K562 (cell line): ENCODE measurements around the gene HAUS2. TPM values are rescaled to one million over a fixed set of nuclear protein-coding genes. Genes with fewer than 3 reads are reported as not detected.

Experiments
- HNRNPK ChIP-seq: fragments of 200-400 bp; formaldehyde crosslinking; IDR thresholded peaks from one replicate; pipeline ENCODE4 v1.6.1; 2018; ENCODE audit warnings: mild to moderate bottlenecking, low read depth, low read length; ENCODE audit not compliant: poor library complexity, severe bottlenecking
- MITF ChIP-seq: IDR thresholded peaks from 2 replicates; pipeline ENCODE4 v1.6.1; 2014; ENCODE audit warnings: antibody characterized with exemption
- MYC ChIP-seq, 2 experiments: fragments of 250-450 bp in 1 of 2; sonication (Bioruptor Pico) in 1 of 2; IDR thresholded peaks; 2 replicates each; pipeline versions ENCODE4 v1.5.1 to v1.6.1; 2012 to 2021; ENCODE audit warnings: low read depth in 2 of 2, borderline replicate concordance in 1 of 2, improper control_type of control experiment in 1 of 2, low read length in 1 of 2, mild to moderate bottlenecking in 1 of 2, moderate library complexity in 1 of 2
- NCOA2 ChIP-seq, 2 experiments: fragments of 450-650 bp; IDR thresholded peaks; 2 replicates each; pipeline ENCODE4 v1.6.1; 2018; ENCODE audit warnings: mild to moderate bottlenecking in 2 of 2, moderate library complexity in 1 of 2; ENCODE audit not compliant: partially characterized antibody in 2 of 2
- NR4A1 ChIP-seq, 2 experiments: fragments of 250-450 bp in 1 of 2; fragments of 450-650 bp in 1 of 2; sonication (Bioruptor Pico) in 1 of 2; IDR thresholded peaks; 2 replicates each; pipeline versions ENCODE4 v1.4.0 to v1.6.1; 2016 to 2020; ENCODE audit warnings: mild to moderate bottlenecking in 2 of 2, missing compliant biosample characterization in 1 of 2, missing genetic modification characterization in 1 of 2, moderate library complexity in 1 of 2
- SMAD1 ChIP-seq: fragments of 150-350 bp; IDR thresholded peaks from 2 replicates; pipeline ENCODE4 v1.6.1; 2014; ENCODE audit warnings: low read length, low read depth; ENCODE audit not compliant: partially characterized antibody
- SMAD2 ChIP-seq: fragments of 150-350 bp; IDR thresholded peaks from 2 replicates; pipeline ENCODE4 v1.6.1; 2014; ENCODE audit warnings: low read depth, mild to moderate bottlenecking, low read length
- SMARCA5 ChIP-seq: fragments of 450-650 bp; IDR thresholded peaks from 2 replicates; pipeline ENCODE4 v1.6.1; 2016
- TRIM28 ChIP-seq: fragments of 450-650 bp; IDR thresholded peaks from 2 replicates; pipeline ENCODE4 v1.6.1; 2017
- TSC22D4 ChIP-seq: fragments of 450-650 bp; IDR thresholded peaks from 2 replicates; pipeline ENCODE4 v1.6.1; 2016; ENCODE audit warnings: missing genetic modification characterization, missing biosample characterization, control low read depth
- ZBTB17 ChIP-seq: fragments of 450-650 bp; formaldehyde crosslinking; IDR thresholded peaks from 2 replicates; pipeline ENCODE4 v1.4.0; 2020; ENCODE audit warnings: mild to moderate bottlenecking
- ZKSCAN1 ChIP-seq: fragments of 150-350 bp; IDR thresholded peaks from 2 replicates; pipeline ENCODE4 v1.6.1; 2016; ENCODE audit warnings: low read depth, low read length
- ZNF174 ChIP-seq: fragments of 250-450 bp; sonication (Bioruptor Pico); IDR thresholded peaks from 2 replicates; pipeline ENCODE4 v1.4.0; 2020; ENCODE audit warnings: mild to moderate bottlenecking
- ZNF253 ChIP-seq: fragments of 250-450 bp; sonication (Bioruptor Pico); conservative IDR thresholded peaks from 2 replicates; pipeline ENCODE4 v1.6.1; 2021; ENCODE audit warnings: mild to moderate bottlenecking
- ZNF280B ChIP-seq: fragments of 250-450 bp; sonication (Bioruptor Pico); IDR thresholded peaks from 2 replicates; pipeline ENCODE4 v1.5.1; 2021; ENCODE audit warnings: mild to moderate bottlenecking
- ZNF3 ChIP-seq: fragments of 250-450 bp; sonication (Bioruptor Pico); IDR thresholded peaks from 2 replicates; pipeline ENCODE4 v1.5.0; 2021; ENCODE audit warnings: mild to moderate bottlenecking, moderate library complexity
- ZNF316 ChIP-seq: fragments of 450-650 bp; IDR thresholded peaks from 2 replicates; pipeline ENCODE4 v1.6.1; 2016
- ZNF551 ChIP-seq: fragments of 250-450 bp; sonication (Bioruptor Pico); IDR thresholded peaks from 2 replicates; pipeline ENCODE4 v1.5.0; 2021; ENCODE audit warnings: mild to moderate bottlenecking, moderate library complexity
- ZNF589 ChIP-seq: fragments of 200-800 bp; sonication (Bioruptor generic); IDR thresholded peaks from 2 replicates; pipeline ENCODE4 v1.6.1; 2016; ENCODE audit warnings: low read depth, missing genetic modification characterization, missing compliant biosample characterization
- polyA plus RNA-seq, 8 experiments: library from polyadenylated mRNA; depleted of rRNA in 4 of 8; stranded (reverse) in 5 of 8; unstranded in 3 of 8; fragments of >200 nt; fragmentation: Nextera tagmentation in 2 of 8; fragmentation: Illumina TruSeq in 1 of 8; extraction: Ambion mirVana in 2 of 8; extraction: Trizol in 1 of 8; gene quantifications; 2 replicates each; pipeline versions ENCODE4 v1.2.1 to v1.2.3, GENCODE V29; 2011 to 2014; ENCODE audit warnings: inconsistent platforms in 1 of 8, missing spikeins in 1 of 8
- total RNA-seq, 7 experiments: library from RNA; depleted of rRNA in 6 of 7; stranded (reverse); fragments of >200 nt in 6 of 7; fragmentation: Illumina TruSeq in 2 of 7; extraction: Trizol in 2 of 7; gene quantifications; 2 replicates each; pipeline versions ENCODE4 v1.2.1 to v1.2.3, GENCODE V29; 2011 to 2021; ENCODE audit warnings: low replicate concordance in 1 of 7
- TF ChIP-seq, protein P1 (sequence below): fragments of 450-650 bp; IDR thresholded peaks from 2 replicates; pipeline ENCODE4 v1.6.1; 2016; ENCODE audit warnings: borderline replicate concordance

HAUS2 gene
- total and polyA plus RNA-seq, 9 of the 15 experiments (the other 6 are each of a cell fraction or from before 2014, with no cell fraction given): 30.6 to 64.9 (median 54.1) TPM

DNA sequence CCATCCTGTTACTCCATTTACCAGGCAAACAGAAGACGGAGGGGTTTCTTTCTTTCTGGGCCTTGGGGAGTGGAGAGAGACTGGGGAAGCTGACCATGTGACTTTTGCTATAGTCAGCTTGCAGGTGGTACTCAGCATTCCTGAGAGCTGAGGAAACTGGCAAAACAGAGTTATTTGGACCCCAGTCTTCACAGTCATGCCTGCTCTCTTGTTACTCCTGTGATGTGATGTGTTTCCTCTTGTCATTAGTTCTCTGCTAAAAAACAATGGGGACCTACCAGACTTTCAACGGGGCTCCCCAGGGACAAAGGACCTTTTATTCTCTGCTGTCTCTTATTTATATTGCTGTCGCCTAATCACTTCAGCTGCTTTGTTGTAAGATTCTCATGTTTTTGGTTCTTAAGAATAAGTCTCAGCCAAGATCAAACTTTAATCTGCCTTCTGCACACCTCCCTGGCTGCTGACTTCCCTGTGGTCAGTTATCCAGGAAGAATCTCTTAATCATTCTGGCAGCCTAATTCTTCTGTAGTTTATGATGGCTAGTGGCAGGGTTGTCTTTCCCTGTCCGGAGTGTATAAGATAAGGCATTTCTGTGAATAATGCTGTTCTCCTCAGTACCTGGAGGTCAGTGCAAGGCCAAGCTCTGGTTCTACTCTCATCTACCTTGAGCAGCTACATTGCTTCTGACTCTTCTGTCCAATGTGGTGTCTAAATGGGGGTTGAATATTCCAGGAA lies 35.6 kb downstream of the HAUS2 start (continued):
- TF ChIP-seq SMAD2 (no peak), MYC (IDR thresholded peaks at IDR 0.05; ENCODE audit: low read depth, low read length) (no peak; the same call in none of the 2 replicates), MYC (CRISPR knock-in tag; IDR thresholded peaks at IDR 0.05; ENCODE audit: borderline replicate concordance, low read depth) (no peak), HNRNPK (no peak), TSC22D4 (tag) (no peak), SMAD1 (no peak), TRIM28 (no peak), ZNF589 (CRISPR knock-in tag) (no peak), ZNF316 (no peak), ZNF3 (no peak), ZNF551 (CRISPR knock-in tag) (no peak), ZNF174 (no peak), ZNF280B (no peak), ZKSCAN1 (no peak), NR4A1 (CRISPR knock-in tag; IDR thresholded peaks at IDR 0.05) (no peak), NR4A1 (tag; IDR thresholded peaks at IDR 0.05) (no peak), NCOA2 (IDR thresholded peaks at IDR 0.05; ENCODE audit: partially characterized antibody in 2 of 2) (no peak), ZNF253 (no peak), ZBTB17 (CRISPR knock-in tag) (no peak), SMARCA5 (no peak), MITF (peak; percentile 78)
- TF ChIP-seq, protein P1, sequence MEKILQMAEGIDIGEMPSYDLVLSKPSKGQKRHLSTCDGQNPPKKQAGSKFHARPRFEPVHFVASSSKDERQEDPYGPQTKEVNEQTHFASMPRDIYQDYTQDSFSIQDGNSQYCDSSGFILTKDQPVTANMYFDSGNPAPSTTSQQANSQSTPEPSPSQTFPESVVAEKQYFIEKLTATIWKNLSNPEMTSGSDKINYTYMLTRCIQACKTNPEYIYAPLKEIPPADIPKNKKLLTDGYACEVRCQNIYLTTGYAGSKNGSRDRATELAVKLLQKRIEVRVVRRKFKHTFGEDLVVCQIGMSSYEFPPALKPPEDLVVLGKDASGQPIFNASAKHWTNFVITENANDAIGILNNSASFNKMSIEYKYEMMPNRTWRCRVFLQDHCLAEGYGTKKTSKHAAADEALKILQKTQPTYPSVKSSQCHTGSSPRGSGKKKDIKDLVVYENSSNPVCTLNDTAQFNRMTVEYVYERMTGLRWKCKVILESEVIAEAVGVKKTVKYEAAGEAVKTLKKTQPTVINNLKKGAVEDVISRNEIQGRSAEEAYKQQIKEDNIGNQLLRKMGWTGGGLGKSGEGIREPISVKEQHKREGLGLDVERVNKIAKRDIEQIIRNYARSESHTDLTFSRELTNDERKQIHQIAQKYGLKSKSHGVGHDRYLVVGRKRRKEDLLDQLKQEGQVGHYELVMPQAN: no peak
